ENCODE measurements around the gene ZNF598.
"Not testable (repeated sequence)": the region's sequence is repeated elsewhere in the genome, so short reads cannot be mapped to it uniquely, and the experiment has no call there.

ZNF598 gene

DNA sequence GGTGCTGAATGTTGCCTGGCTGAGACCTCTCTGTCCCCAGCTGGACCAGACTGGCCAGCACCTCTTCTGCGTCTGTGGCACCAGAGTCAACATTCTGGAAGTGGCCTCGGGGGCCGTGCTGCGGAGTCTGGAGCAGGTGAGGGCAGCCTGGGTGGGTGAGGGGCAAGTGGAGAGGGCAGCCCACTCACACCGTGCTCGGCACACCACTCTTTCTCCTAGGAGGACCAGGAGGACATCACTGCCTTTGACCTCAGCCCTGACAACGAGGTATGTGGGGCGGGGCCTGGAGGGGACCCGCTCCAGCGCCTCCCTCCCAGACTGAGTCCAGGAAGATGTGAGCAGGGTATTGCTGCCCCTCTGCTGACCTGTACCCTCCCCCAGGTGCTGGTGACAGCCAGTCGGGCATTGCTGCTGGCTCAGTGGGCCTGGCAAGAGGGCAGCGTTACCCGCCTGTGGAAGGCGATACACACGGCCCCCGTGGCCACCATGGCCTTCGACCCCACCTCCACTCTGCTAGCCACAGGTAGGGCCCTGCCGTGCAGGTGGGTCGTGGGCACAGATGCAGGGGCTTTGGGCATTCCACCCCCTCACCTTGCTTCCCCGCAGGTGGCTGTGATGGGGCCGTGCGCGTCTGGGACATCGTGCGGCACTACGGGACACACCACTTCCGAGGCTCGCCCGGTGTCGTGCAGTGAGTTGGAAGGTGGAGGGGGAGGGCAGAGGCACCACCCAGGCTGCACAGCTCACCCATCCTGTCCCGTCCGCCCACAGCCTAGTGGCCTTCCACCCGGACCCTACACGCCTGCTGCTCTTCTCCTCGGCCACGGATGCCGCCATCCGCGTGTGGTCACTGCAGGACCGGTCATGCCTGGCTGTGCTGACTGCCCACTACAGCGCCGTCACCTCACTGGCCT lies 35.2 kb downstream of the ZNF598 start:
- no peak for DNase-seq

DNA sequence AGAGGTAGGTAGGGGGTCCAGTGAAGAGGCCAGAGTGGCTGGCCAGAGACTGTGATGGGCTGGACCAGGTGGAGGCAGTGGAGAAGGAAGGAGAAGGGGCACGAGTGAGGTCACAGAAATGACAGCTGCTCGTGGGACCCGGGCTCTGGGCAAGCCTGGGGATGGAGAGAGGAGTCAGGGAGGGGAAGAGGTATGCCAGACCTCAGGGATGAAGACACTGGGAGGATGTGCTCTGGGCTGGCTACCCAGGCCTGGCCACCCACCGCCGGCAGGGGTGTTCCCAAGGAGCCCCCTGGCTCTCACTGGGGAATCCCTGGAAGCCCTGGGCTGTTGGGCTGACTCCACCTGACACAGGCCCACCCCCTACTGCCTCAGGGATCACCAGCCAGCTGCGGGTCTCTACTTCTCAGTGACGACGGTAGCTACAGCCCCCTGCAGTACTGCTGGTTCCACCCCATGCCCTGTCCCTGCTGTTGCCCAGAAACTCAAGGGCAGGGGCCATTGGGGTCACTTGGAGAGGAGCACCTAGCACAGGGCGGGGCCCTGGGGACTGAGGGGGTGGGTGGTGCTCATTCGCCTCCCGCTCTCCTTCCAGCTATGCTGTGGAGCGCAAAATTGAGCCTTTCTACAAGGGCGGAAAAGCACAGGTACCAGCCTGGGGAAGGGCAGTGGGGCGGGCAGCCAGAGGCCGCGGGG lies 36.0 kb downstream of the ZNF598 start:
- DNase-seq: no peak

DNA sequence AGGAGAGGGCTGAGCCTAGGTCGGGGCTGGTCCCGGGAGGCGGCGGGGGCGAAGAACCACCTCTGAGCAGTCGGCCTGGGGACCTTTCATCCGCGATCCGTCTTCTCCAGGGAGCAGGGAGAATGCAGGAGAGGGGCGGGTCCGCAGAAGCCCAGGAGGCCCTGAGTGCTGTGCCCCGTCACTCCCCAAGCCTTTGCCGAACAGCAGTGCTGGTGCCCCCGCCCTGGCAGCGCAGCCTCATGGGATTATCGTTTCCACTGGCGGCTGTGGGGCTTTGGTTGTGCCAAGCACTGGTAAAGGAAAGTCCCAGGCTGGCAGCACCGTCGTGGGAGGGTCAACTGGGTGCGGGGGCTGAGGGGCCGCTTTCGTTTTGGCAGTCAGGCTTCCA lies 37.1 kb downstream of the ZNF598 start:
- DNase-seq: peak in 1 of 3 experiments; percentile 28

DNA sequence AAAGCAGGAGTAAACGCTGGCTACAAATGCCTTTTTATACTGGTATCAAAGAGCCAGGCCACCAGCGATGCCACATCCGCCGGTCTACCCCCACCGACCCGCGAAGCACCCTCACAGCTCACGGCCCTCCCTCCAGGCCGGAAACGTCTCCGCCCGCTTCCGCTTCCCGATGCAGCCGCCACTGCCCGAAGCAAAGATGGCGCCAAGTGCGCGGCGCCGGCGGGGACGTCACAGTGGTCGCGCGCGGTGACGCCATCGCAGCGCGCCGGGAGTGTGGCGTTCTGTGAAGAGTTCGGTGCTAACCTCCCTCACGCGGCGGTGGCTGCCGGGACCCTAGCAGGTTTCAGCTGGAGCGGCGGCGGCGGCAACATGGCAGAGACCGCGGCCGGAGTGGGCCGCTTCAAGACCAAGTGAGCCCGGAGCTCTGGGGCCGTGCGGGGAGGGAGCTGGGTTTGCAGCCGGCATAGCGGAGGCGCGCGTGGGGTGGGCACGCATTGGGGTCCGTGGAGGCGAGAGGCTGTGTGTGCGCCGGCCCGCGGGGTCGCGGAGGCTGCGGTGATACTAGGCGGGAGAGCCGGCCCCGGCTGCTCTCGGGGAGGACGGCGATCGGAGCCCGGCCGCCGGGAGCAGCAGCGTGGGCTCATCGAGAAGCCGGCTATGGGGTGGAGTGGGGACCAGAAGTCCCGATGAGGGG lies 37.7 kb downstream of the ZNF598 start, which contains the start of gene TBL3:
Gene TBL3 (plus strand): TSS at position 258 of the 694 bp plus-strand sequence. CDS start 112 bp downstream, at position 370.
- peak; percentile 94 to 99 (median 96) for DNase-seq

DNA sequence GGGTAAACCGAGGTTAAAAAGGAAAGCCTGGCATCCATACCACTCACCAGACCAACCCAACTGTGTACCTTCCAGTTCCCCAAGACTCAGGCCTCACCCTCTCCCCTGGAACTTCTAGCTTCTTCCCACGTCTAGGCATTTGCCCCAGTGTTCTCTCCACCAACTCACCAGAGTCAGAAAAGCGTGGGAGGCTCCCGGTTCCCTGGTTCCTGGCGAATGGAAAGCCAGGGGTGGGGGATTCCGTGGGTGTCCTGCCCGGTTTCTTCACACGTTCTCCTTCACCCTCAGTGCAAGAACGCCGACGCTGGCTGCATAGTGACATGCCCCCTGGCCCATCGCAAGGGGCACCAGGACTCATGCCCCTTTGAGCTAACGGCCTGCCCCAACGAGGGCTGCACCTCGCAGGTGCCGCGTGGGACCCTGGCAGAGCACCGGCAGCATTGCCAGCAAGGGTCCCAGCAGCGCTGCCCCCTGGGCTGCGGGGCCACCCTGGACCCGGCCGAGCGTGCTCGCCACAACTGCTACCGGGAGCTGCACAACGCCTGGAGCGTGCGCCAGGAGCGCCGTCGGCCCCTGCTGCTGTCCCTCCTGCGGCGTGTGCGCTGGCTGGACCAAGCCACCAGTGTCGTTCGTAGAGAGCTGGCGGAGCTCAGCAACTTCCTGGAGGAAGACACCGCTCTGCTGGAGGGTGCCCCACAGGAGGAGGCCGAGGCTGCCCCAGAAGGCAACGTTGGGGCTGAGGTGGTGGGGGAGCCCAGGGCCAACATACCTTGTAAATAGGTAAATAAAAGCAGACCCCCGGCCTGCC lies 41.3 kb downstream of the ZNF598 start:
- no peak for DNase-seq

DNA sequence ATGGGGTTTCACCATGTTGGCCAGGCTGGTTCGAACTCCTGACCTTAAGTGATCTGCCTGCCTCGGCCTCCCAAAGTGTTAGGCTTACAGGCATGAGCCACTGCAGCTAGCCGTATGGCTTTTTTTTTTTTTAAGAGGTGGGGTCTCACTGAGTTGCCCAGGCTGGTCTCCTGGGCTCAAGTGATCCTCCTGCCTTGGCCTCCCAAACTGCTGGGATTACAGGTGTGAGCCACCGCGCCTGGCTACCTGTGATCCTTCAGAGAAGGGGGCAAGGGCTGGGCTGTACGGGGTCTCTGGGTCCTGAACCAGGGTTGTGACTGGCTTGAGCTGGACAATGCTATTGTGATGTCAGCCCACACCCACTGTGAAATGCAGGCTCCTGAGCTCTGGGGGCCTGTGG lies 43.2 kb downstream of the ZNF598 start, which contains the start of gene RNF151:
Gene RNF151 (plus strand): TSS at position 397 of the 400 bp plus-strand sequence. CDS start 26 bp downstream, outside the sequence.
- DNase-seq: no peak

DNA sequence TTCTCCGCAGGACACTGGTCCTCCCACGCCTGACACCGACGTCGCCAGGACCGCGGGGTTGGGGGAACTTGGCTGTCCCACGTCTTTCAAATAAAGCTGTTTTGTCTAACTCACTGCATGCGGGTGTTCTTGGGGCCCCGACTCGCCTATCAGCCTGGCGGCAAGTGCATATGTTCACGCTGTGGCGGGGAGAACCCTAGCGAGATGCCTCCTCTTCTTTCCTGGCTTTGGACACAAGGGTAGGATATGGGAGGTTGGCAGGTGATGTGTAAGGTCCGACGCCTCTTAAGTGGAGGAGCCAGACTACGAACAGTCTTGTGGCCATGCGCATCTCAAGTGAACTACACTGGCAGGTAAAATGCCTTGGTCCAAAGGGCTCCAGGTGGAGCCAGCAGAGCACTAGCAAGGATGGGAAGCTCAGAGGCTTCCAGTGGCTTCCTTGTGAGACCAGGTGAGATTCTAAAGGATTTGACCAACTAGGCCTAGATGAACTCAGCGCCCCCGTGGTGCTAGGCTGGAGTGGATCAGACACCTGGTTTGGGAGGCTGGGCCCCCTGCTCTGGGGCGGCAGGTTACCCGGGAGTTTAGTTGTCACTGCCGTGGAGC lies 44.1 kb downstream of the ZNF598 start:
- peak in 1 of 3 experiments; percentile 45 for DNase-seq

DNA sequence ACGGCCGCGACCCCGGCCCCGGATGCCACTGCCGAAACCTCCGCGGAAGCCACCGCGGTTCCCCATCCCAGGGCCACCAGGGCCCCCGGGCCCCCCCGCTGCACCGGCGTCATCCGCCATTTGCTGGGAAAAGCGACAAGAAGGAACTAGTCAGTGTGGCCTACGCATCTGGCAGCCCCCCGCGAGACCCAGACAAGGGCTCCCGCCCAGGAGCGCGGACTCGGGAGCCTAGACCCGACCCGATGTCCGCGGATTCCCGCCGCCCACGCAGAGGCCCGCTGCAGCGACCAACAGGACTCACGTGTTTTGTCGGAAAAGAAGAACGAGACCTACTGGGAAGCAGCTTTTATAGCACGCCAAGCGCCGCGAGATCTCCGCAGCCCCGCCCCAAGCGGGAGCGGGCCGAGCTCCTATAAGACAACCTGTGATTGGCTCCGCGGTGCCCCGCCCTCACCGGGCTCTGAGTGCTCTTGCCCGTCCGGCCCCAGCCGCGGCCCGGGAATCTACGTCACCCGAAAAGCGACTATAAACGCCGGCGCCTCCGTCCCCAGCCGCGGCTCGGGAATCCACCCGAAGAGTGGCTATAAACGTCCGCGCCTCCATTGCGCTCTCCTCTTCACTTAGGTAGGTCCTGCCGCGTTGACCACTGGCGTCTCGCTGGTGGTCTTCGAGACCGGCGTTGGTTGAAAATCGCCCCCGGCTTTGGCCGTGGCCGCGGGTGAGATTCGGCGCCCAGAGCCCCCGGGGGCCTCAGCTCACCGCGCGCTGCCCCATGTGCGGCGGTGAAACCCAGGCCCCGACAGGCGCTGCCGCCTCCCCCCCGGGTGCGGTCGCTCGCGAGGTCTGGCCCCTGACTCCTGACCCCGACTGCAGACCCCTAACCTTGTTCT lies 44.9 kb downstream of the ZNF598 start, which contains the start of gene RPS2:
Gene RPS2 (minus strand): TSS at position 321 of the 890 bp plus-strand sequence. CDS start 201 bp downstream, at position 120.
- peak; percentile 97 to 100 (median 99) for DNase-seq

DNA sequence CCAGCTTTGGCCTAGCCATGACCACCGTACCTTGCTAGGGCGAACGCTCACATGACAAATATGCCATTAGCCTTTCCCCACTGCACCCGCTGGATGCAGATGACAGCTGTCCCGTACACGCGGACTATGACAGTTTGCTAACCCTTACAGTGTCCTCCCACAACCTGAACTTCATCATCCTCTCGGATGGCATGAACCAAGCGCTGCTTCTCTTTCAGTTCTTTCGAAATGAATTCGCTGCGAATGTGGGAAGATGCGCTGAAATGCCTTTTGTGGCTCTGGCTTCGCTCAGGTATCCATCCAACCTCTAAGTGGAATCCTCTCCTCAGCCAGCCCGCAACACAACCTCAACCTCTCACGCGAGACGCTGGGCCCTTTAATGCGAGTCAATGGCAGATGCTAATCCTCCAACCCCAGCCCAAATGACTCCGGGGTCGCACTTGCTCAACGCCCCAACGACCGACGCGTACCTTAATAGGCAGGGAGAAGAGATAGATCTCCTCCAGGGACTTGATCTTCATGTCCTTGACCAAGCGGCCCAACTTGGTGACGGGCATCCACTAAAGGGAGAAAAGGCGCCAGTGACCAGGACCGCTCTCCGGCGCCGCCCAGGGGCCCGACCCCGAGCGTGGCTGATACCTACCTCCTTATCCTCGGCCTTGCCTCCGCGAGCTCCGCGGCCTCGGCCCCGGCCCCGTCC lies 45.7 kb downstream of the ZNF598 start:
- DNase-seq: peak in 2 of 3 experiments; percentile 55 to 76

DNA sequence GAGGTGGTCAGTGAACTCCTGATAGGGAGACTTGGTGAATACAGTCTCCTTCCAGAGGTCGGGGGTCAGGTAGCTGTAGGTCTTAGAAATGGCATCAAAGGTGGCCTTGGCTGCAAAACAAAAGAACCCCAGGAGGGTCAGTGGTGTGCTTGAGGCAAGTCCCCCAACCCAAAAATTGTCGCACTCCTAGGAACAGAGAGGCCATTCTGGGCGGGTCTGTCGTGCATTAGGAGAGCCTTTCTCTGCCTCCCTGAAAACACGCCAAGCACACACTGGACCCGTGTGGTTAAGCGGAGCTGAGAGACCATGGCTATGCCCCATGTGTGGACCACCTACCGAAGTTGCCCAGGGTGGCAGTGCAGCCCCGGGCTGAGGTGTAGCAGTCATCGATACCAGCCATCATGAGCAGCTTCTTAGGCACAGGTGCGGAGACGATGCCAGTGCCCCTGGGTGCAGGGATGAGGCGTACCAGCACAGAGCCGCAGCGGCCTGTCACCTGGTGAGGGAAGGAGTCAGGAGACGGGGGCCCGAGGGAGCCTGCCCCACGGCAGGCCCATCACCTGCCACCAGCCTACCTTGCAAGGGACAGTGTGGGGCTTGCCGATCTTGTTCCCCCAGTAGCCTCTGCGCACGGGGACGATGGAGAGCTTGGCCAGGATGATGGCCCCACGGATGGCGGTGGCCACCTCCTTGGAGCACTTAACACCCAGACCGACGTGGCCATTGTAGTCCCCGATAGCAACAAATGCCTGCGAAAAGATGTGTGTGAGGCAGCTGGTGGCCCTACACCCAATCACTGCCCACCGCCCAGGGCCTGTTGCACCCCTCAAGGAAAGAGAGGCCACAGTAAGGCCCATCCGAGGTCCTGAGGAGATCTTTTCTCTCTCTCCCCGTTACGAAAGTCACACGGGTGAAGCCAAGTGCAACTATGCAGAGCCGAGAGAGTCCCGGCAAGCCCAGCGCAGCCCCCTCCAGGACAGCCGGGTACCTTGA lies 47.2 kb downstream of the ZNF598 start:
- not testable (repeated sequence) for DNase-seq

DNA sequence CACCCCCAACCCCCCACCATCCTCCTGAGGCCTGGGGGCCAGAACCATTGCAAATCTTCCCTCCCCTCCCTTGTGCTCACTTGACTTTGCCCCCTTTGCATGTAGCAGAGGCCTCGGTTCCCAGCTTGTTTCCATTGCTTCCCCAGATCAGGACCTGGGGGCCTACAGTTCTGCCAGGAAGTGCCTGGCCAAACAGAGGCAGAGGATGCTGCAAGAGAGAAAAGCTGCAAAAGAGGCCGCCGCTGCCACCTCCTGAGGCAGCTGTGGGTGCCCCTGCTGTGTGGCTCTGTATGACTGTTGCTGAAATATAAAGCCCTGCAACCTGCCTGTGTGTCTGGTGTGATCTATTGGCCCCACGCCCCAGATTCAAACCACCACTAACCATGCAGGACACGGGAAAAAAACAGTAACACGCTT lies 48.0 kb downstream of the ZNF598 start:
- peak in 1 of 3 experiments; percentile 17 for DNase-seq

DNA sequence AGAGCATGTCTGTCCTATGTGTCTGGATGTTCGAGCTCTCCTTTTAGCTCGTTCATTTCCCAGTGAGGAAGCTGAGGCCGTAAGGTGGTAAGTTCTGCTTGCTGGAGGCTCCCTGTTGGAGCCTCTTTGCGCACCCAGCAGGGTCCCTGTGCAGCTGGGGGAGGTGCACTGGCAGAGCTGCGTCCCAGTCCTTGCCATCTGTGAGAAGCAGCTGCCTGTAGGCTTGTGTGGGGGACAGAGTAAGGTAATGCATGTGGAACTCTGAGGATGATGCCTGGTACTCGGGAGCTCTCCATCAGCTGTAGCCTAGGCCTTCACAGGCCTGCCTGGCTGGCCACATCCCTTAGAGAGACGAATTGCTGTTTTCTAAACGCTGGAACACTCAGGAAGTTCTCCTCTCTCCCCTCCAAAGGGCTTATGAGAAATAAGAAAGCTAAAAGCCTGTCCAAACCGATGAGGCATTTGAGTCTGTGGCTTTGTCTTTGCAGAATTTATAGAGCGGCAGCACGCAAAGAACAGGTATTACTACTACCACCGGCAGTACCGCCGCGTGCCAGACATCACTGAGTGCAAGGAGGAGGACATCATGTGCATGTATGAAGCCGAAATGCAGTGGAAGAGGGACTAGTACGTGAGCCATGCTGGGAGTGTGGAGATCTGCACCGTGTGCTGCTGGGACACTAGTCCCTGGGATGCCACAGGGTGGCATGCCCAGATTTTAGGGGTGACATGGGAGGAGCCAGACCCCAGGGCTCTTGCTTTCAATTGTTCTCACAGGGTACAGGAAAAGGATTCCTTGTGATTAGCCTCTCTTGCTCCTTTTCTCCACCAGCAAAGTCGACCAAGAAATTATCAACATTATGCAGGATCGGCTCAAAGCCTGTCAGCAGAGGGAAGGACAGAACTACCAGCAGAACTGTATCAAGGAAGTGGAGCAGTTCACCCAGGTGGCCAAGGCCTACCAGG lies 48.7 kb downstream of the ZNF598 start:
- DNase-seq: peak in 2 of 3 experiments; percentile 49 to 63

DNA sequence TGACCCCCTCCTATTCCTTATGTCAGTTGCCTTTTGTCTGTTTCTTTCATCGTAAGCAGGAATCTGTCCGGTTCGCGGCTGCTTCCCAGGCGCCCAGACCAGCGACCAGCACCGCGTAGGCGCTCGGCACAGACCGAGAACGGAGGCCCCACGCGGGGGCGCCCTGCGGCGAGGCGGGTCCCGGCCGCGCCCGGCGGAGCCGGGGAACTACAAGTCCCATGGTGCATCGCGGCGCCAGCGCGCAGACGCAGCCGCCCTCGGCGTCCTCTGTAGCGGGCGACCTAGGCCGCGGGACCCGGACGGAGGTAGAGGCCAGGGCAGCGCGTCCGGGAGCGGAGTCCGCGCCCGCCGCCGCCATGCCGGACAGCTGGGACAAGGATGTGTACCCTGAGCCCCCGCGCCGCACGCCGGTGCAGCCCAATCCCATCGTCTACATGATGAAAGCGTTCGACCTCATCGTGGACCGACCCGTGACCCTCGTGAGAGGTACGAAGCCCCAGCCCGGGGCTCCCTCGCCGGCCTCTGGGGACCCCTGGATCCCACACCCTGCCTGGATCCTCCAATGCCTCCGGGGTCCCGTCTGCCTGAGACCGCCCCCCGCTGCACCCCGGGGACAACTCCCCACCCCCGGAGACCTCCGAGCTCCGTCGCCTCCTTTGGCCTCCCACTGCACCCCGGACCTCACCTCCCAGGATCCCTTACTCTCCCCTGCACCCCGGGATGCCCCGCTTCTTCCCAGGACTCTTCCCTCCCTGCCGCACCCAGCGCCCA lies 50.2 kb downstream of the ZNF598 start, which contains the start of gene NDUFB10:
Gene NDUFB10 (plus strand): TSS at position 270 of the 771 bp plus-strand sequence. CDS start 87 bp downstream, at position 357.
- peak; percentile 89 to 97 (median 89) for DNase-seq

DNA sequence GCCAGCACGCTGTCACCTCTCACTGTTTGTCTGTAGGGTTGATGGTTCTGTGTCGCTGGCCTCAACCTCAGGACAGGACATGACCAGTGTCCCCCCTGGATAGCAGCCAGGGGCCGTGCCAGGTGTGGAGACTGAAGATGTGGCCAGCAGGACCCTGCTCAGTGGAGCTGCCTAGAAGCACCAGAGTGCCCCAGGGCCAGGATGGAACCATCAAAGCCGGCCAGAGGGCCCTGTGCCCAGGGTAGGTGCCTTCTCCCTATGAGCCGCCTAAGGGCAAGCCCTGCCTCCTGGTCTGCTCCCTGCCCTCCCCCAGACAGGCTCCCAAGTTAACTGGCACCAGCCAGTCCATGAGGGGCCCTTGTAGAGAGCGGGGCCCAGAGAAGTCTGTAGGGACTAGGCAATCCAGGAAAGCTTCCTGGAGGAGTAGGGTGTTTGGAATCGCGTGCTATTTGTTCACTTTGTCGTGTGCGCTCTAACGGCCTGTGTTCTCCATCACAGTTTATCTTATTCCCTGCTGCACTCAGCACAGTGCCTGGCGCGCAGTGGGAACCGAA lies 50.8 kb downstream of the ZNF598 start:
- DNase-seq: no peak

DNA sequence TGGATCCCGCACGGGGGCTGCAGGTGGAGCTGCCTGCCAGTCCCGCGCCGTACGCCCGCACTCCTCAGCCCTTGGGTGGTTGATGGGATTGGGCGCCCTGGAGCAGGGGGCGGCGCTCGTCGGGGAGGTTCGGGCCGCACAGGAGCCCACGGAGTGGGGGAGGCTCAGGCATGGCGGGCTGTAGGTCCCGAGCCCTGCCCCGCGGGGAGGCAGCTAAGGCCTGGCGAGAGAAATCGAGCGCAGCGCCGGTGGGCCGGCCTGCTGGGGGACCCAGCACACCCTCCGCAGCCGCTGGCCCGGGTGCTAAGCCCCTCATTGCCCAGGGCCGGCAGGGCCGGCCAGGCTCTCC lies 51.5 kb downstream of the ZNF598 start:
- not testable (repeated sequence) for DNase-seq

All from NCI-H1417 (cell line).